Retinal pigment epithelial cell (primary cell): ENCODE results near the gene SLC35F4.

Experiments used
- DNase-seq: peaks from one replicate; pipeline ENCODE4 v3.0.0-alpha.2; 2010; ENCODE audit warnings: low read depth
- H3K4me3 ChIP-seq: 2 replicates; pipeline ENCODE4 v1.5.1; 2011; ENCODE audit warnings: mild to moderate bottlenecking, low read length, control low read depth, moderate library complexity
- CTCF ChIP-seq: conservative IDR thresholded peaks from 2 replicates; pipeline ENCODE4 v1.5.1; 2011; ENCODE audit warnings: low read depth, low read length, control low read depth, inconsistent platforms

SLC35F4 gene

GRCh38 chr14:57519043-57519442, 346.8 kb downstream of the SLC35F4 start:
- no peak for DNase-seq

More at GRCh38 chr14:57519043-57519442, 346.8 kb downstream of the SLC35F4 start:
- TF ChIP-seq CTCF: no peak
- no peak overlapping the region for H3K4me3 ChIP-seq
